Measurements from ENCODE around the gene SEMA4B. TPM values are rescaled to one million over a fixed set of nuclear protein-coding genes. Genes with fewer than 3 reads are reported as not detected.
"Not testable (repeated sequence)": the region's sequence is repeated elsewhere in the genome, so short reads cannot be mapped to it uniquely, and the experiment has no call there.

Gene SEMA4B
- total RNA-seq, 4 donors from 2014 or later = 89.2 to 151 (median 106) TPM

DNA sequence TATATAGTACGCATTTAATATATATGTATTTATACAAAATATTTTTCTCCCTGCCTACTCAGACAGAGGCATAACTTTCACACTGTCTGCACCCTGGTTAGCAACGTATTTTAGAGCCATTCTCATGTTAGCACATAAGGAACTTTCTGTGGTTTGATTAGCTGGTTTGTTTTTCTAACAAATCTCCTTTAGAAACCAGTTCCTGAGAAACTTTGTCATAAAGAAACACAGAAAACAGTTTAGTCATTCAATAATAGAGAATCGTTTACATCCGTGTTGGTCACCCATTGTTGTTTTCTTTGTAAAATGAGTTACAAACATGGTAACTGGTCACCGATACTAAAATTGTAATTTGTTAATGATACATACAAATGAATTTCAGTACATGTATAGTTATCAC is 58.4 kb downstream of the SEMA4B start:
- intact Hi-C loops (cut with DNase I; ENCODE audit: low total_unique reads) = no loop called here
- DNase-seq (ENCODE audit: low spot score in 2 of 2) = no peak
- 80 to 88% methylated on average over 5 of the region's 5 CpGs for WGBS, 2 donors
- TF ChIP-seq CTCF (IDR thresholded peaks at IDR 0.05) = no peak
- TF ChIP-seq POLR2A (IDR thresholded peaks at IDR 0.05) = no peak
- no peak overlapping the region for H3K4me3 ChIP-seq (ENCODE audit: low read depth, poor library complexity, severe bottlenecking)

GRCh38 chr15:90260731-90261130 is 59.6 kb downstream of the SEMA4B start:
- DNase-seq (ENCODE audit: low spot score in 2 of 2); H3K4me3 ChIP-seq (ENCODE audit: low read depth, poor library complexity, severe bottlenecking); intact Hi-C loops (cut with DNase I; ENCODE audit: low total_unique reads): not testable (repeated sequence)
- 83 to 90% methylated on average over 6 of the region's 6 CpGs for WGBS, 2 donors

- intact Hi-C loops (cut with DNase I; ENCODE audit: low total_unique reads) = no loop called here
- H3K4me3 ChIP-seq (ENCODE audit: low read depth, poor library complexity, severe bottlenecking) = no peak overlapping the region
- no peak for DNase-seq (ENCODE audit: low spot score in 2 of 2)
- WGBS, 2 donors = 70 to 82% methylated on average over 5 of the region's 5 CpGs
- TF ChIP-seq POLR2A (IDR thresholded peaks at IDR 0.05) (no peak), CTCF (IDR thresholded peaks at IDR 0.05) (no peak)
Measured at GRCh38 chr15:90261811-90262210, 60.7 kb downstream of the SEMA4B start.

GRCh38 chr15:90262426-90262825 is 61.3 kb downstream of the SEMA4B start:
- DNase-seq (ENCODE audit: low spot score in 2 of 2) = no peak
- intact Hi-C loops (cut with DNase I; ENCODE audit: low total_unique reads) = no loop called here
- no peak overlapping the region for H3K4me3 ChIP-seq (ENCODE audit: low read depth, poor library complexity, severe bottlenecking)
- TF ChIP-seq POLR2A (IDR thresholded peaks at IDR 0.05) = no peak
- TF ChIP-seq CTCF (IDR thresholded peaks at IDR 0.05) = no peak
- WGBS, 2 donors = 56 to 57% methylated on average over 5 of the region's 5 CpGs

GRCh38 chr15:90264671-90265070 is 63.5 kb downstream of the SEMA4B start:
- 25 to 39% methylated on average over 4 of the region's 4 CpGs for WGBS, 2 donors
- TF ChIP-seq POLR2A (IDR thresholded peaks at IDR 0.05) = no peak
- no peak for TF ChIP-seq CTCF (IDR thresholded peaks at IDR 0.05)
- intact Hi-C loops (cut with DNase I; ENCODE audit: low total_unique reads) = no loop called here
- H3K4me3 ChIP-seq (ENCODE audit: low read depth, poor library complexity, severe bottlenecking) = peak overlapping the region; percentile 58
- DNase-seq (ENCODE audit: low spot score in 2 of 2) = no peak

DNA sequence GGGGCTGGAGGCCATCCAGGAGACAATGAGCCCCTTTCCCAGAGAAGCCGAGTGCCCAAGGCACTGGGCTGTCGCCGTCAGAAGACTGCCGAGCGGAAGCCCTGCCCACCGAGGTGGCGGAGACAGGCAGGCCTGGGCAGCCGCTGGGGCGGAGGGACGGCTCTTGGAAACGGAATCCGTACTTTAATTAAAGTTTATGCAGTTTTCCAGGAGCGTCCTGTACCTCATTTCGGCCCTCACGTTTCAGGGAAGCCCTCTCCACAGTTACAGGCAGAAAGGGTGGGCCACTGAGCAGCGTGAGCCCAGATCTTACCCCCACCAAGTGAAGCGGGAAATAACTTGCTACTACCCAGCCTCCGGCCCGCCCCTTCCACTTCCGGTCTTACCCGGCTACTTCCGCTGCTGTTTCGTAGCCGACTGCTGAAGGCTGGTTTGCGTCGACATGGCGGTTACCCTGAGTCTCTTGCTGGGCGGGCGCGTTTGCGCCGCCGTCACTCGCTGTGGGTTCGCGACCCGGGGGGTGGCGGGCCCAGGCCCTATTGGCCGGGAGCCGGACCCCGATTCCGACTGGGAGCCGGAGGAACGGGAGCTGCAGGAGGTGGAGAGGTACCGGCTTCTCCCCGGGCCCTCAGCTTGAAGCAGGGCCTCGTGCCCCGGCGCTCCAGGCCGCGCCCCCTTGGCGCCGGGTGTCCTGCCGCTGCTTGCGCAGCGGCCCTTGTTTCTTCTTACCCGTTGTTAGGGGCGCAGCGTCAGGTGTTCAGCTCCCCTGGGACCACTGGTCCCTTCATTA is 64.3 kb downstream of the SEMA4B start, which contains the start of gene NGRN:
TSS of gene NGRN (plus strand) at position 402 of the 790 bp plus-strand sequence. CDS start at position 443, 41 bp downstream.
- H3K4me3 ChIP-seq (ENCODE audit: low read depth, poor library complexity, severe bottlenecking) = peak within 1 kb of the TSS; percentile 58
- WGBS, 2 donors = 0% methylated on average over 51 to 59 of the region's 59 CpGs
- no peak for TF ChIP-seq CTCF (IDR thresholded peaks at IDR 0.05)
- peak in 1 of 2 donors; percentile 61 for TF ChIP-seq POLR2A (IDR thresholded peaks at IDR 0.05)
- DNase-seq (ENCODE audit: low spot score in 2 of 2) = peak; percentile 92 to 99
- intact Hi-C loops (cut with DNase I; ENCODE audit: low total_unique reads) = no loop called here

Measured in lower leg skin (tissue), 4 donors.